HG03457 (cell line): ENCODE measurements around the gene MECP2.
"Not testable (repeated sequence)": the region's sequence is repeated elsewhere in the genome, so short reads cannot be mapped to it uniquely, and the experiment has no call there.

ENCODE experiments used
- ATAC-seq: cut with Tn5 transposase; IDR thresholded peaks from one replicate; pipeline ENCODE4 v1.9.1; 2021; ENCODE audit warnings: moderate number of reproducible peaks; ENCODE audit not compliant: unreplicated experiment

Gene MECP2

DNA sequence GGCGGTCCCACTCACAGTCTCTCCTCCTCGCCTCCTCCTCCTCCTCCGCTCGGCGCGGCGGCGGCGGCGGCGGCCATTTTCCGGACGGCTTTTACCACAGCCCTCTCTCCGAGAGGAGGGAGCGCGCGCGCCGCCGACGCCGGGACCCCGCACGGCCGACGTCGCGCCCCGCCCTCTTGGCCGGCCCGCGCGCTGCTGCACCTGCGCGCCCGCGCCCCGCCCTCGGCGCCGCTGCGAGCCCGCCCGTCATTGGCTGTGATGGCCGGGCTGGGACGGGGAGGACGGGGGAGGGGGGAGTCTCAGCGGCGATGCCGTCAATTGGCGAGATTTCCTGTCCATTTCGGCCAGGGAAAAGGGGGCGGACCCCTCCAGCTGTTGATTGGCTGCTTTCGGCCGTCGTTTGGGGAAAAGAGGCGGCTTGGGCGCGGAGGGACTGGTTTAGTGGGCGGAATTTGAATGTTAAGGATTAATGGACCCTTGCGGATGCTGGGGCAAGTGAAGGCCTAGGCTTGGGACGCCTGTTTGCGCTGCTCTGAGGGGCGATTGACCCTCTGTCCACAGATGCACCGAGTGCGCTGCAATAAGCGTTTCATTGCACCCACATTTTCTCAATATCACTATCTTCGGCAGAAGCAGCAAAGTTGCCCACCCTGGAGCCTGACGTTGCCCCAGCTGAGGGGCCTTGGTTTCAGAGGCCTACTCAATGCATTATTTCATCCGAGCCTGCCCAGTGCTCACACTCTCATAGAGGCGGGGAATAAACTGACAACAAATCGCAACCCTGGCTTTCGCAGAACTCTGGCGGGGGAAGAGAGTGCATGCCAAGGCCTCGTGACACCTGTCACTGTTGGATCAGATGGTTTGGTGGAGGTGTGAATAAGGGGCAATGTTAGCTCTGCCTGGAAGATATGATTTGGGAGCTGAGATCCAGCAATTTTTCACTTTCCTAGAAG is at the start of gene MECP2:
Gene MECP2 (minus strand): TSS at position 129 of the 953 bp plus-strand sequence.
- peak; percentile 72 for ATAC-seq

GRCh38 chrX:154144010-154144409 is 46.5 kb upstream of the MECP2 start, which contains the start of gene OPN1LW:
Gene OPN1LW, plus strand, starts transcription at chrX:154144243. Its CDS starts 41 bp downstream, at chrX:154144284.
- not testable (repeated sequence) for ATAC-seq

DNA sequence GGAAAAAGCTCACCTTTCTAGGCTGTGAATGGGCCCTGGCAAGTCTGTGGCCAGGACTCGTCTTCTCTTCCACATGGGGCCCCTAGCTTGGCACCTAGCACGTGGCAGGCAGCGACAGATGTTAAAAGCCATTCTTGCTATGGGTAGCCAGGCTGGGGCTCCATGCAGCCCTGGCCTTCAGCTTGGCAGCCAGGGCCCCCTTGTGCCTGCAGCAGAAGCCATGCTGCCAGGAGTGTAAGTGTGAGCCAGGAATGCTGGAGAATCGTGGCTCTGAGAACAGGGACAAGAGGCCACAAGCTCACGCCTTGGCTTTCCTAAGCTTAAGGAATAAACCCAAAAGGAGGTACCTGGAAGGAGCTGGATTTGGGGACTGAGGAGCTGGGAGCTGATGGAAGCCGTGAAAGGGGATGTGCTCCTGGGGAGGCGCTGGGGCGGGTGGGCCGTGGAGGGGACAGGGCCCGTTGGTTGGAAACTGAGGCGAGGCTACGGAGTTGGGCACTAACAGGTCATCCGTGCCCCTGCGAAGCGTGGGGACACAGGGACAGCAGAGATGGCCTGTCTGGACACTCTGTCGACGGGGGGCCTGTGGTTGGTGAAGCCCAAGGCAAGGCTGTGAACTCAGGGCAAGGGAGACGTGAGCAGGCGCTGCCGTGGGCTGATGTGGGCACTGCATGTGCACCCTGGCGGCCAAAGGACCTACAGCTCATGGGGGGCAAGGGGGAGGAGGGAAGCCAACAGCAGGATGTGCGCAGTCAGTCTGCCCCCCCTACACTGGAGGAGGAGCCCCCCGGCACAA is 45.6 kb upstream of the MECP2 start:
- no peak for ATAC-seq

- ATAC-seq = no peak
These were observed 44.9 kb upstream of the MECP2 start for GRCh38 chrX:154142386-154142785.

- ATAC-seq = no peak
These were observed 43.2 kb upstream of the MECP2 start for GRCh38 chrX:154140742-154141141.

DNA sequence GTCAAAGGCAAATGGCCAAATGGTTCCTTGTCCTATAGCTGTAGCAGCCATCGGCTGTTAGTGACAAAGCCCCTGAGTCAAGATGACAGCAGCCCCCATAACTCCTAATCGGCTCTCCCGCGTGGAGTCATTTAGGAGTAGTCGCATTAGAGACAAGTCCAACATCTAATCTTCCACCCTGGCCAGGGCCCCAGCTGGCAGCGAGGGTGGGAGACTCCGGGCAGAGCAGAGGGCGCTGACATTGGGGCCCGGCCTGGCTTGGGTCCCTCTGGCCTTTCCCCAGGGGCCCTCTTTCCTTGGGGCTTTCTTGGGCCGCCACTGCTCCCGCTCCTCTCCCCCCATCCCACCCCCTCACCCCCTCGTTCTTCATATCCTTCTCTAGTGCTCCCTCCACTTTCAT is 42.7 kb upstream of the MECP2 start:
- no peak for ATAC-seq

DNA sequence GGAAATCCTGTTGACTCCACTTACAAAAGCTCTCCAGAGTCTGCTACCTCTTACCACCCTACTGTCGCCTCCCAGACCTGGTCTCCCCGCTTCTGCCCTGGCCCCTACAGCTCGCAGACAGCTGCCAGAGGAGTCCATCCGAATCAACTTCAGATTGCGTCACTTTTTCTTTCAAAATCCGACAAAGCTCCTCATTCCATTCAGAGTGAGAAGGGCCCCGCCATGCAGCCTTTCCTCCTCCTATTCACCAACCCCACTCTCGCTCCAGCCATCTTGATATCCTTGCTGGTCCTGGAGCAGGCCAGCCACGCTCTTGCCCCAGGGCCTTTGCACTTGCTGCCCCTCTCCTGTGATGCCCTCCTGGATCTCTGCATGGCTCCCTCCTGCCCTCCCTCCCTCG is 41.3 kb upstream of the MECP2 start:
- ATAC-seq = no peak

DNA sequence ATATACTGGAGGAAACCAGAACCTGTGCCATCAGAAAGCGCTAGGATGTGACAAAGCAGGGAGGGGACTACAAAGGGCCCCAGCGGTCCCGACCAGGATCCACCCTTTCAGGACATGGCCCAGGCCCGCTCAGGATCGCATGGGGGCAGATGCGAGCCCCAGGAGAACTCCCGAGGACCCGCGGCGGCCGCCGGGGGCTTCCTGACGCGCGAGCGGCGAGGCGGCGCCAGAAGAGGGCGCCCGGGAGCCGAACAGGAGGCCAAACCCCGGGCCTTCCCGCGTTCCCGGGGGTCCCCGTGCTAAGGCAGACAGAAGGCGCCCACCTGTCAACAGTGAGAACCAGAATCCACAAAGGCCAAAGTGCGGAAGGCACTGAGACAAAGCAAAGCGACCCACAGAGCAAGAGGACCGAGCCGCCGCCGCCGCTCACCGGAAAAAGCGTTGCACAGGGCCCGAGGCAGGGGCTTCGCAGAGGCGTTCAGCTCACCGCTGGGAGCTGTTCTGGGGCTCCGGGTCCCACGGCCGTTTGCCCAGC is 39.2 kb upstream of the MECP2 start:
- ATAC-seq = no peak

DNA sequence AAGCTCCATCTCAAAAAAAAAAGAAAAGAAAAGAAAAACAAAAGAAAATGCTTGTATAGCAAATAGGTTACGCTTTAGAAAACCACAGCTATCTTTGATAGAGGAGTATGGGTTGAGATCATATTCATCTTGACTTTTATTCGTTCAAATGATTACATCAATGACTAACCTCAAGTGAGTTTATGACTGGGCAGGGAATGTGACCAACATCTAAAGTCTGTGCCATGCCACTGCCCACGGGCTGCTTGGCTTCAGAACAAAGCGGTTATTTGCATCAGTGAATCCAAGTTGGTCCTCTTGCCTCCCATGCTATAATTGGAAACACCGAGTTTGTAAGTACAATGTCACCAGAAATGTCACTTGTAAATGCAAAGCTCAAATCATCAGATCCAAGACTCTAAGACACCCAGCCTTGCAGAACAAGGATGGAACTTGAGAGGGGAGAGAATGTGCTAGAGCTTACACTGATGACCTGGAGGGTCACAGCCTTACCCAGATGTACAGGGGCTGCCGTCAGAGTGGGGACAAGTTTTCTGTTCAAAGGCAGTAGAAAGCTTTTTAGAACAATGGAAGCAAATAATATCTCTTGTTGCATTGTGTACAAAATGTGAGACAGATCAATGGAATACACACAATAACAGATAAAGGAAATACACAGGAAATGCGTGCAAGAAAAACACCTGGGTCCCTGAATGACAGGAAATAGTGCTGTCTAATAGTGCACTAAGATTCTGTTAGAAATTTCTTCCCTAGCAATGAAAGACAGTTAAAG is 38.1 kb upstream of the MECP2 start:
- ATAC-seq = no peak

GRCh38 chrX:154132366-154132765 is 34.8 kb upstream of the MECP2 start:
- no peak for ATAC-seq

DNA sequence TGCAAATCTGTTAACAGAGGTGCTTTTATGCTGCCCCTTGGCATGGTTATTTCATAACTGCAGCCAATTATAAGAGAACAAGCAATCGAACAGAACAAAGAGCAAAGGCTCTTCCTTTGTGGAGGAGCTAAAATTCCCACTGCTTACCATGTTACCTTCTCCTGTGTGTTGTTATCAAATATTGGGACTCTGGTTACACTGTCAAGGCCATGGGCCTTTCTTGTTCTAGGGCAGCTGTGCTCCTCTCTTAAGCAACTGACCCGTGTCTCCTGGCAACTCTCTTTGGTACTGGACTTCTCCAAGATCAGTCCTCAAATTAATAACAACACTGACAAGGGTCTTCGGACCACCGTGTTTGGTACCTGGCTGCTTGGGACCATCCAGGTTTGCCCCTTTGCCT is 34.4 kb upstream of the MECP2 start:
- no peak for ATAC-seq

GRCh38 chrX:154126101-154126500 is 28.6 kb upstream of the MECP2 start:
- ATAC-seq = no peak

DNA sequence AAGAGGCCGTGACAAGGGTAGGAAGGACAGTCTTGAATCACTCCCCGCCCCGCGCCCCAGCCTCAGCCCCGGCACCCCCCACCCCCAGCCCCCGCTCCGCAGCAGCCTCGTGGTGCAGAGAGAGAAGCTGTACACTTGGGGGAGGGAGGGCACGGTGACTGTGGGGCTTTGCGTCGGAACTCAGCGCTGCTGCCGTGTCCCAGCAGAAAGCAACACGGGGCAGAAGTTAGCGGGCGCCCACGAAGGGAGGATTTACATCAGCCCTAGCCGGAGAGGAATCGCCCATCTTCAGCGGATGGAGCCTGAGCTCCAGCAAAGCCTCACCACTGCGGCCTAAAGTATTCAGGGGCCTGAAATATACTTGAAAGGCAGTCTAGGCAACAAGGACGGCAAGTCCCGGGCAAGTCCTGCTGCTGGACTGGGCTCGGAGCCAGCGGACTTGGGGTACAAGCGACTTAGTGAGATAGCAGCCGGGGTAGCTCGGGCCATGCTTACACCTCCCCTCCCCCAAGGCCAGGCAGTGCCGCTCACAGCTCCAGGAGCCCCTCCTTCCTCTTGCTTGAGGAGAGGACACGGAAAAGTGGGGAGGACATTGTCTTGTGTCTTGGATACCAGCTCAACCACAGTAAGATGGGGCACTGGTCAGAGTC is 28.0 kb upstream of the MECP2 start:
- no peak for ATAC-seq

DNA sequence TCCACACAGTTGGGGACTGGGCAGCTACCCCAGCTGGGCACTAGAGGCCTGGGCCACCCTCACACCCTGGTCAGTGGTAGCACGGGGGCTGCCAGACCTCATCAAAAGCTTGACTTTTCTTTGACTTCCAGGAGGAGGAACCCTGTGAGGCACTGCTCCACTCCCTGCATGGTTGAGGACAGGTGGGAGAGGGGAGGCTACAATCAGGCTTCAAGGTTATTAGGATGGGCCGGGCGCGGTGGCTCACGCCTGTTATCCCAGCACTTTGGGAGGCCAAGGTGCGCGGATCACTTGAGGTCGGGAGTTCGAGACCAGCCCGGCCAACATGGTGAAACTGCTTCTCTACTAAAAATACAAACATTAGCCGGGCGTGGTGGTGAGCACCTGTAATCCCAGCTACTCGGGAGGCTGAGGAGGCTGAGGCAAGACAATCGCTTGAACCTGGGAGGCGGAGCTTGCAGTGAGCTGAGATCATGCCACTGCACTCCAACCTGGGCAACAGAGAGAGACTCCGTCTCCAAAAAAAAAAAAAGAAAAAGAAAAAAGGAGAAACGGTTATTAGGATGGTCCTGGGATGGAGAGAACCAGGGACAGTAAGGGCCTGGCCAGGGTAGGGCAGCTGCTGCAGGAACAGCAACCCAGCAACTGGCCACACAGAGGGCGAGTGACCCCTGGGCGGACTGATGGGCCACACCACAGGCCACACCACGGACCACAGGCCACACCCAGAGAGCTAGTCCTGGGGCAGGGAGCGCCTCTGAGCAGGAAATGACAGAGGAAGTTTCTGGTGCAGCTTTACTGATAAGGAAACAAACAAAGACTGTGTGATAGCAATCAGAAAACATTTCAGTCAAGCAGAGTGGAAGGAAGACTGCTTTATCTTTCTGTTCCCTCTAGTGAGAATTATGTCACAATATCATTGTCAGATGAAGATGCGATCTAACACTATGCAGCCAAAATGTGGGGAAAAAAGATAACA is 26.0 kb upstream of the MECP2 start:
- ATAC-seq = no peak

DNA sequence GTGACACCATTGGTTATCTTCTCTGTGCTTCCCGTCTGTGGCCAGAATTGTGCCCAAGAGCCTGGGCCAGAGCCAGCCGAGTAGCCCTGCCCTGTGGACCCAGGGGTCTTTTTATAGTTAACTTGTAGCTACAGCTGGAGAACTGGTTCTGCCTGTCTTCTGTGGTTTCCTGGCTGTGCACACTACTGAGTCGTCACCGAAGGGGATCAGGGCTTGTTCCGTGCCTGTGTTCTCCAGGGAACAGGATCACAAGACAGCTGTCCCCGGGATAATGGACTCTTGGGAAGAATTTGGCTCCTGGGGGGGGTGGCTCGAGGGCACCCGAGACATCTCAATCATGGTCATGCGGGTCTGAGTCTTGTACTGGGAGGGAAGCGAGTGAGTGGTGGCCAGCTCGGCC is 24.4 kb upstream of the MECP2 start:
- no peak for ATAC-seq

- ATAC-seq = no peak
These were observed 23.7 kb upstream of the MECP2 start for GRCh38 chrX:154121207-154121606.

GRCh38 chrX:154120567-154120966 is 23.1 kb upstream of the MECP2 start:
- ATAC-seq = no peak

DNA sequence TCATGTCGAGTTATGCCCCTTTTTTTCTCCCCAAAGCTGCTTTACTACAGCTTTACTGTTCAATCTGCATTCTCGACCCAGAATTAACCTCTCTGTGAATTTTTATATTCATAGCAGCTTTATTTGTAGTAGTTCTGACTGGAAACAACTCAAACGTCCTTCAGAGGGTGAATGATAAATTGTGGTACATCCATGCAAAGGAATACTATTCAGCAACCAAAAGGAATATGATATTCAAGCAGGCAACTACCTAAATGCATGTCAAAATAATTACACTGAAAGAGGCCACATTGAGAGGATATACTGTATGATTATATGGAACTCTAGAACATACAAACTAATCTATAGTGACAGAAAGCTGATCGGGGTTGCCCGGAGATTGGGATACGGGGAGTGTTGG is 20.0 kb upstream of the MECP2 start:
- no peak for ATAC-seq
